Astrocyte of the cerebellum (primary cell): Measurements from ENCODE around the gene KHDC3L.

Experiments
- DNase-seq: peaks from one replicate; pipeline ENCODE4 v3.0.0-alpha.2; 2011; ENCODE audit warnings: low read depth
- H3K4me3 ChIP-seq: 2 replicates; pipeline ENCODE4 v1.5.1; 2011; ENCODE audit warnings: mild to moderate bottlenecking, low read depth, low read length, moderate library complexity
- in situ Hi-C: cut with HindIII; loops from 2 replicates; pipeline ENCODE4 v1.10.0; 2017; ENCODE audit warnings: low sequenced_read_pairs
- TF ChIP-seq, protein P1 (sequence below): IDR thresholded peaks from 2 replicates; pipeline ENCODE4 v1.5.1; 2012; ENCODE audit warnings: low read length, low read depth, moderate library complexity, mild to moderate bottlenecking; ENCODE audit errors: missing control alignments

Gene KHDC3L

DNA sequence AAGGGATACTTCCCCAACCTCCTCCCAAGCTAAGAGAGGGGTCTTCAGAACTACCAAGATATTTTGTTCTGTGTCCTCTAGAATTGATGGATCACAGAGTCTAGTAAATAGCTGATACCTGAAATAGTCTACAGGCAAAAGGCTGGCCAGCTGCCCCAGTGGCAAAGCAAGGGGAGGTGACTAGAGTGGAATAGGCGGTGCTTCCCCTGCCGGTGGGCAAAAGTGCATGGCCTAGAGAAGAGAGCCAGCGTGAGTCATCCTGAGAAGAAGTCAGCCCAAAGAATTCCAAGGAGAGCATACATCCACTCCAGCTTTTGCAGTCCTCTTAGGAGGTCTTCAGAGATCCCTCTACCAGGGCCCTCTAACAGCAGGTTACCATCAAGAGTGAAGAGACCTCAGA lies 23.1 kb upstream of the KHDC3L start:
- in situ Hi-C loops, result no loop called here
- TF ChIP-seq, protein P1, sequence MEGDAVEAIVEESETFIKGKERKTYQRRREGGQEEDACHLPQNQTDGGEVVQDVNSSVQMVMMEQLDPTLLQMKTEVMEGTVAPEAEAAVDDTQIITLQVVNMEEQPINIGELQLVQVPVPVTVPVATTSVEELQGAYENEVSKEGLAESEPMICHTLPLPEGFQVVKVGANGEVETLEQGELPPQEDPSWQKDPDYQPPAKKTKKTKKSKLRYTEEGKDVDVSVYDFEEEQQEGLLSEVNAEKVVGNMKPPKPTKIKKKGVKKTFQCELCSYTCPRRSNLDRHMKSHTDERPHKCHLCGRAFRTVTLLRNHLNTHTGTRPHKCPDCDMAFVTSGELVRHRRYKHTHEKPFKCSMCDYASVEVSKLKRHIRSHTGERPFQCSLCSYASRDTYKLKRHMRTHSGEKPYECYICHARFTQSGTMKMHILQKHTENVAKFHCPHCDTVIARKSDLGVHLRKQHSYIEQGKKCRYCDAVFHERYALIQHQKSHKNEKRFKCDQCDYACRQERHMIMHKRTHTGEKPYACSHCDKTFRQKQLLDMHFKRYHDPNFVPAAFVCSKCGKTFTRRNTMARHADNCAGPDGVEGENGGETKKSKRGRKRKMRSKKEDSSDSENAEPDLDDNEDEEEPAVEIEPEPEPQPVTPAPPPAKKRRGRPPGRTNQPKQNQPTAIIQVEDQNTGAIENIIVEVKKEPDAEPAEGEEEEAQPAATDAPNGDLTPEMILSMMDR, result no peak
- no peak for DNase-seq
- H3K4me3 ChIP-seq, result no peak overlapping the region

DNA sequence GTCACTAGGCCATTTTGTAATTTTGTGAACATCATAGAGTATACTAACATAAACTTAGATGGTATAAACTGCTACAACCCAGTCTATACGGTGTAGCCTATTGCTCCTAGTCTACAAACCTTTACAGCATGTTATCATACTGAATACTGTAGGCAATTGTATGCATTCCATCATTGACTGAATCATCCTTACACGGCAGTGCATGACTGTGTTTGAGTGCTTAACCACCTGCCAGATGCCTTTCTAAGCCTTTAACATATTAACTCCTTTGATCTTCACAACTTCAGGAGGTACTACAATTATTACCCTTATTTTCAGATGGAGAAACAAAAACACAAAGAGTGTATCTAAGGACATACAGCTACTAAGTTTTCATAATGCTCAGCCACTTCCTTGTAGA lies 22.4 kb upstream of the KHDC3L start:
- no peak for DNase-seq
- H3K4me3 ChIP-seq, result no peak overlapping the region
- in situ Hi-C loops, result no loop called here
- TF ChIP-seq, protein P1, result no peak

DNA sequence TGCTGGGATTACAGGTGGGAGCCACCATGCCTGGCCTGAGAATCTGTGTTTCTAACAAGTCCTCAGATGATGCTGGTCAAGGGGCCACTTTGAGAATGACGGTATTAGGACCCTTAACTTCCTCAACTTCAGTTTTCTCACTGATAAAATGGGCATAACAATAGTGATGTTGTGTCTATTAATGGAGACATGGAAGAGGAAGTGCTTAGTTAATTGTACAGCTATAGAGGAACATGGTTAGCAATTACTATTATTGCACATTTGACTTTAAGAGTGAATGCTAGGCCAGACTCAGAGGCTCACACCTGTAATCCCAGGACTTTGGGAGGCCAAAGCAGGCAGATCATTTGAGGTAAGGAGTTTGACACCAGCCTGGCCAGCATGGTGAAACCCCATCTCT lies 21.1 kb upstream of the KHDC3L start:
- H3K4me3 ChIP-seq, result no peak overlapping the region
- no peak for DNase-seq
- TF ChIP-seq, protein P1, result no peak
- in situ Hi-C loops, result no loop called here

DNA sequence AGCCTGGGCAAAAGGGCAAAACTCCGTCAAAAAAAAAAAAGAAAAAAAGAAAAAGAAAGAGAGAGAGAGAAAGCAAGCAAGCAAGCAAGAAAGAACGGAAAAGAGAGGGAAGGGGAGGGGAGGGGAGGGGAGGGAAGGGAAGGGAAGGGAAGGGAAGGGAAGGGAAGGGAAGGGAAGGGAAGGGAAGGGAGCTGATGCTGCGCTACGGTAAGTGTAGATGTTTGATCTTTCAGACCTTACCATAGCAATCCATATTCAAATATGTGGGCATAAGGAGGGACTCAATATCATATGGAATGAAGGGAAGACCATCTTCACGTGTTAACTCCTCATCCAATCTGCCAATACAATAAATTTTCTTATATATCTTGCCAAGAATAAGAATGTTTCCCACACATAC lies 20.3 kb upstream of the KHDC3L start:
- DNase-seq, result no peak
- H3K4me3 ChIP-seq, result no peak overlapping the region
- in situ Hi-C loops, result no loop called here
- TF ChIP-seq, protein P1, result no peak

DNA sequence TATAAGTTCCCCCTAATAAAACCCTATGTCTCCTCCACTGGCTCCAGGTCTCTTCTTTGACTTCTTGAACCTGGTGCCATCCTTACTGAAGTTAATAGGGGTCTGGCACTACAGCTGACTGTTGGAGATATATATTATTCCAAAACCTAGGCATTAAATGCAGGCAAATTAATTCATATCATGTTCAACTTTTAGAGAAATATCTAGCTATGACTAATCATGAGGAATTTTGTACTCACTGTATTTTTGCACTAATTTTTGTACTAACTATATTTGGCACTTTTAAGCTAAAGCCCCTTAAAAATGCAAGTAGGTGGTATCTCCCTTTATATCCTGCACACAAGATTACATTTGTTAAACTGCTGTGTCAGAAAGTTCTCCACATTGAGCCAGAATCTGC lies 19.3 kb upstream of the KHDC3L start:
- no peak overlapping the region for H3K4me3 ChIP-seq
- TF ChIP-seq, protein P1, result no peak
- in situ Hi-C loops, result no loop called here
- DNase-seq, result no peak

DNA sequence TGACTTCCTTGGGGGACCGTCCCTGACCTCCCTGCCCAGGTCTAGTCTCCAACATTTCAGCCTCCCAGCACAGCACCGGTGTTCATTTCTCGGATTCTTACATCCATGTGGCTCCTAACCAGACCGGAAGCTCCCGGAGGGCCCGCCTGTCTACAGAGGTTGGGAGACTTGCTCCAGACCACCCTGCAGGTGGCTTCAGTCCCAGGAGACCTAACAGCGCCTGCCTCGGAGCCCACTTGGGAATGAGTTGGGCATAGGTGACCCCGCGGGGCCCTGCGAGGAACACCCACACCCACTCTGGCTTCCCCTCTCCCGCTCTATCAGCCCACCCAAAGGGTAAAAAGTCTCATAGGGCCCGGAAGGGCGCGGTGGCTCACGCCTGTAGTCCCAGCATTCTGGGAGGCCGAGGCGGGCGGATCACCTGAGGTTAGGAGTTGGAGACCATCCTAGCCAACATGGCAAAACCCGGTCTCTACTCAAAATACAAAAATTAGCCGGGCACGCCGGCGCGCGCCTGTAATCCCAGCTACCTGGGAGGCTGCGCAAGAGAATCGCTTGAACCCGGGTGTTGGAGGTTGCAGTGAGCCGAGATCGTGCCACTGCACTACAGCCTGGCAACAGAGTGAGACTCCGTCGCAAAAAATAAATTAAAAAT lies 13.8 kb upstream of the KHDC3L start:
- TF ChIP-seq, protein P1, result no peak
- DNase-seq, result no peak
- in situ Hi-C loops, result no loop called here
- H3K4me3 ChIP-seq, result no peak overlapping the region
